Loucy (cell line): ENCODE data around the gene ANO1.

Experiments
- H2AFZ ChIP-seq: fragments of 200-600 bp; sonication (generic); 2 replicates; pipeline ENCODE4 v1.6.0; 2016; ENCODE audit warnings: antibody characterized with exemption, mild to moderate bottlenecking, low read length, moderate library complexity
- H3F3A ChIP-seq: fragments of 200-600 bp; 2 replicates; pipeline ENCODE4 v1.6.0; 2016; ENCODE audit warnings: antibody characterized with exemption, low read depth, mild to moderate bottlenecking
- H3K27me3 ChIP-seq: fragments of 200-600 bp; sonication (generic); 2 replicates; pipeline ENCODE4 v1.6.1; 2014; ENCODE audit warnings: low read length, mild to moderate bottlenecking; ENCODE audit not compliant: insufficient read depth, poor library complexity, severe bottlenecking
- H3K36me3 ChIP-seq: fragments of 200-600 bp; sonication (generic); 2 replicates; pipeline ENCODE4 v1.6.1; 2016; ENCODE audit warnings: low read length; ENCODE audit not compliant: insufficient read depth
- H3K4me1 ChIP-seq: fragments of 200-600 bp; sonication (generic); 2 replicates; pipeline ENCODE4 v1.5.1; 2014; ENCODE audit warnings: low read length, mild to moderate bottlenecking; ENCODE audit not compliant: insufficient read depth, poor library complexity, severe bottlenecking
- H3K4me2 ChIP-seq: fragments of 200-600 bp; sonication (generic); 2 replicates; pipeline ENCODE4 v1.6.0; 2014; ENCODE audit warnings: antibody characterized with exemption, low read length, low read depth, mild to moderate bottlenecking; ENCODE audit not compliant: poor library complexity, severe bottlenecking
- H3K4me3 ChIP-seq: fragments of 200-600 bp; sonication (generic); 2 replicates; pipeline ENCODE4 v1.5.1; 2014; ENCODE audit warnings: low read length, mild to moderate bottlenecking, mixed read lengths; ENCODE audit not compliant: poor library complexity, severe bottlenecking
- H3K79me2 ChIP-seq: fragments of 200-600 bp; sonication (generic); 2 replicates; pipeline ENCODE4 v1.6.1; 2014; ENCODE audit warnings: low read length; ENCODE audit not compliant: insufficient read depth
- H3K9ac ChIP-seq: fragments of 200-600 bp; sonication (generic); 2 replicates; pipeline ENCODE4 v1.6.0; 2014; ENCODE audit warnings: mild to moderate bottlenecking, low read depth, low read length, moderate library complexity; ENCODE audit not compliant: poor library complexity, severe bottlenecking
- H3K9me2 ChIP-seq: fragments of 200-600 bp; sonication (generic); replicated peaks from 2 replicates; pipeline ENCODE4 v1.6.1; 2016; ENCODE audit warnings: low read depth, low read length, mixed read lengths
- H3K9me3 ChIP-seq: fragments of 200-600 bp; sonication (generic); 2 replicates; pipeline ENCODE4 v1.6.1; 2014; ENCODE audit warnings: mild to moderate bottlenecking, antibody characterized with exemption, low read length, low read depth; ENCODE audit not compliant: insufficient read depth
- H4K20me1 ChIP-seq: fragments of 200-600 bp; sonication (generic); 2 replicates; pipeline ENCODE4 v1.6.0; 2014; ENCODE audit warnings: antibody characterized with exemption, low read length, mild to moderate bottlenecking; ENCODE audit not compliant: insufficient read depth, poor library complexity, severe bottlenecking
- EZH2phosphoT487 ChIP-seq: fragments of 200-600 bp; IDR thresholded peaks from 2 replicates; pipeline ENCODE4 v1.6.1; 2018; ENCODE audit warnings: antibody characterized with exemption, mild to moderate bottlenecking, moderate library complexity, borderline replicate concordance
- TF ChIP-seq, protein P1 (sequence below): fragments of 200-600 bp; sonication (generic); conservative IDR thresholded peaks from 2 replicates; pipeline ENCODE4 v1.5.1; 2014; ENCODE audit warnings: mild to moderate bottlenecking, antibody characterized with exemption, low read length

ANO1 gene

DNA sequence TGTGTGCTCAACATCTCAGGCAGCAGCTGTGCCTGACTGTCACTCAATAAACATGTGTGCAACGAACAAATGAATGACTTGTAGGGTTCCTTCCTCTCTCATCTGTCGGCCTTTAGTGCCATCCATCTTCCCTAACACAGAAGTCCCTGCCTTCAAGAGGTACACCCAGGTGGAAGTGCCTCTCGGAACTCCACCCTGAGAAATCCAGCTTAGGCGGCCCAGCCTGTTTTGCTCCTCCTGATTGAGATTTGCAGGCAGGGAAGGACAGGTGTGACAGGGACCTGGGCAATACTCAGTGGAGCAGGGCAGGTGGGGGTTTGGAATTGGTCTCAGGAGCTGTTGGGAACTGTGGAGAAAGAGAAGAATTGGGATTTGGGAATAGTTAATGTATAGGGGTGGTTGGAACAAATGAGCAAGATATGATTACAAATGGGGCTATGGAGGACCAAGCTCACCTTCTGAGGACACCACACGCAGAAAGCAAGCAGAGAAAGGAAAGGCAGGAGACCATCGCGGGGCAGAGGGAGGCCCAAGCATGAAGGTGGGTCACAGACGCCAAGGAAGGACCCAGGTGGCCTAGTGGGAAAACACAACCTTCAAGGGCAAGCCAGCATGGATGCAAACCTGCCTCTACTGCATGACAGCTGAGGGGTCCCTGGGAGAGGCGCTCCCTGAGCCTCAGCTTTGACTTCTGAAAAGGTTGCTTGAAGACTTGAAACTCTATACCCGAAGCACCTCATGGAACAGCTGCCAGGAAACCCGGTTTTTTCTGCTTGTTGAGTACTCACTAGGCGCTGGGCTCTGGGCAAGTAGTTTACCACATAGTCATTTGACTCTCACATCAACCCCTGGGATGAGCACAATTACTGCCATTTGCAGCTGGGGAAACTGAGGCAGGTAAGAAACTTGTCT is 40.9 kb upstream of the ANO1 start:
- H3K4me3 ChIP-seq, result no peak overlapping the region
- H3K9me2 ChIP-seq, result no peaks in the 10 kb centered on the region
- no peak overlapping the region for H3K4me2 ChIP-seq
- H3F3A ChIP-seq, result no peaks in the 10 kb centered on the region
- H4K20me1 ChIP-seq, result no peaks in the 10 kb centered on the region
- no peak overlapping the region for H2AFZ ChIP-seq
- H3K4me1 ChIP-seq, result no peaks in the 10 kb centered on the region
- H3K9me3 ChIP-seq, result peaks cover 1% of the 10 kb centered on the region; the same call in 1 of the 2 replicates
- TF ChIP-seq, protein P1, sequence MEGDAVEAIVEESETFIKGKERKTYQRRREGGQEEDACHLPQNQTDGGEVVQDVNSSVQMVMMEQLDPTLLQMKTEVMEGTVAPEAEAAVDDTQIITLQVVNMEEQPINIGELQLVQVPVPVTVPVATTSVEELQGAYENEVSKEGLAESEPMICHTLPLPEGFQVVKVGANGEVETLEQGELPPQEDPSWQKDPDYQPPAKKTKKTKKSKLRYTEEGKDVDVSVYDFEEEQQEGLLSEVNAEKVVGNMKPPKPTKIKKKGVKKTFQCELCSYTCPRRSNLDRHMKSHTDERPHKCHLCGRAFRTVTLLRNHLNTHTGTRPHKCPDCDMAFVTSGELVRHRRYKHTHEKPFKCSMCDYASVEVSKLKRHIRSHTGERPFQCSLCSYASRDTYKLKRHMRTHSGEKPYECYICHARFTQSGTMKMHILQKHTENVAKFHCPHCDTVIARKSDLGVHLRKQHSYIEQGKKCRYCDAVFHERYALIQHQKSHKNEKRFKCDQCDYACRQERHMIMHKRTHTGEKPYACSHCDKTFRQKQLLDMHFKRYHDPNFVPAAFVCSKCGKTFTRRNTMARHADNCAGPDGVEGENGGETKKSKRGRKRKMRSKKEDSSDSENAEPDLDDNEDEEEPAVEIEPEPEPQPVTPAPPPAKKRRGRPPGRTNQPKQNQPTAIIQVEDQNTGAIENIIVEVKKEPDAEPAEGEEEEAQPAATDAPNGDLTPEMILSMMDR, result no peak
- TF ChIP-seq EZH2phosphoT487, result no peak
- no peak overlapping the region for H3K9ac ChIP-seq
- H3K36me3 ChIP-seq, result no peaks in the 10 kb centered on the region
- H3K27me3 ChIP-seq, result no peaks in the 10 kb centered on the region
- no peaks in the 10 kb centered on the region for H3K79me2 ChIP-seq

DNA sequence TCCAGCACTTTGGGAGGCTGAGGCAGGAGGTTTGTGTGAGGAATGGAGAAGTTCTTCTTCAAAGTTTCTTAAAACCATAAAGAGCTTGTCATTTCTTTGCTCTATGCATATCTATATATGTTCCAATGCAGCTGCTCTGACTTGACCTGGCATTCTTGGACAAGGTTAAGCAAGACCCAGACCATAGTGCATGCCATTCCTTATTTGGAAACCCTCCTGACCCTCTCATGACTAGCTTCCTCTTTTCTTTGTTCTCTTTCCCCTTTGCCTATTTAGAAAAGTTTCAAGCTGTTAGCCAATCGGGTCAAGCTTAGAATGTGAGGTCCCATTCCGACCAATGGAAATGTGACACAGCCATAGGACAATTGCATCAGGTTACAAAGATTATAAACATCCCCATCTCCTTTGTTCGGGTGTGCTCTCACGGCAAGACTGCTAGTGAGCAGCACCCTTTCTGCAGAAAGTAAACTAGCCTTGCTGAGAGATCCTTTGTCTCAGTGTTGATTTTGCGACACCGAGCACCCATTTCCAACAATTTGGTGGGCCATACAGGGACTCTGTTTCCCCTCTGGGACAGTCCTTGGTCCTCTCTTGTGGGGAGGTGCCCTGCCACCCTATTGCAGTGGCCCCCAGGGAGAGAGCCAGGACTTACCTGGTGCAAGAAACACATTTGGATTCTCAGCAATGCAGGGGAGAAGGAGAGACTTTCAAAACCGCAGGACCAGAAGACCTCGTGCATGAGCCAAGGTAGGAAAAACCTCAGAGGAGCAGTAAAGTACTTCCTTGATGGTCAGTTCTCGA is 39.9 kb upstream of the ANO1 start:
- H3K36me3 ChIP-seq, result no peaks in the 10 kb centered on the region
- H2AFZ ChIP-seq, result no peak overlapping the region
- no peaks in the 10 kb centered on the region for H4K20me1 ChIP-seq
- no peaks in the 10 kb centered on the region for H3K27me3 ChIP-seq
- H3K4me1 ChIP-seq, result no peaks in the 10 kb centered on the region
- TF ChIP-seq, protein P1, result no peak
- H3F3A ChIP-seq, result no peaks in the 10 kb centered on the region
- H3K4me2 ChIP-seq, result no peak overlapping the region
- no peaks in the 10 kb centered on the region for H3K9me2 ChIP-seq
- H3K9ac ChIP-seq, result no peak overlapping the region
- H3K9me3 ChIP-seq, result peaks cover 12% of the 10 kb centered on the region; the same call in 1 of the 2 replicates
- H3K4me3 ChIP-seq, result no peak overlapping the region
- no peaks in the 10 kb centered on the region for H3K79me2 ChIP-seq

DNA sequence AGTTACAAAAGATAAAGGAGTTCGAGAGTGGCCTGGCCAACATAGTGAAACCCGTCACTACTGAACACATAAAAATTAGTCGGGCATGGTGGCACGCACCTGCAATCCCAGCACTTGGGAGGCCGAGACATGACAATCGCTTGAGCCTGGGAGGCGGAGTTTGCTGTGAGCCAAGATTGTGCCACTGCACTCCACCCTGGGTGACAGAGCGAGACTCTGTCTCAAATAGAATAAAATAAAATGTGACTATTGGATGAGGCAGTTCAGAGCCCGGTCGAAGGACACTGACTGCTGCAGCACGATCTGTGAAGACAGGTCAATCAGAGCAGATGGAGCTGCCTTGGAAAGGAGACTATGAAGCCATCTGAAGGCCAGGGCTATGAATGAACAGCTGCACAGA is 37.7 kb upstream of the ANO1 start:
- no peaks in the 10 kb centered on the region for H3K27me3 ChIP-seq
- no peaks in the 10 kb centered on the region for H3K36me3 ChIP-seq
- no peak overlapping the region for H3K4me2 ChIP-seq
- no peak overlapping the region for H3K9ac ChIP-seq
- no peaks in the 10 kb centered on the region for H3K9me2 ChIP-seq
- peaks cover 20% of the 10 kb centered on the region; the same call in 1 of the 2 replicates for H3K9me3 ChIP-seq
- no peak overlapping the region for H2AFZ ChIP-seq
- no peaks in the 10 kb centered on the region for H3K79me2 ChIP-seq
- no peak overlapping the region for H3K4me3 ChIP-seq
- no peak for TF ChIP-seq EZH2phosphoT487
- H3K4me1 ChIP-seq, result no peaks in the 10 kb centered on the region
- no peaks in the 10 kb centered on the region for H4K20me1 ChIP-seq
- no peaks in the 10 kb centered on the region for H3F3A ChIP-seq
